GM19240 (cell line): Measurements from ENCODE around the gene ITGAL.
"Not testable (repeated sequence)": the region's sequence is repeated elsewhere in the genome, so short reads cannot be mapped to it uniquely, and the experiment has no call there.

Source experiments
- DNase-seq: peaks from one replicate; pipeline ENCODE4 v3.0.0; 2011; ENCODE audit warnings: low spot score; ENCODE audit not compliant: insufficient read length

ITGAL gene

GRCh38 chr16:30457743-30458560 is 14.6 kb upstream of the ITGAL start:
- DNase-seq: no peak

- no peak for DNase-seq
Observed at GRCh38 chr16:30458561-30459394, 13.8 kb upstream of the ITGAL start.

GRCh38 chr16:30459456-30459855 is 13.1 kb upstream of the ITGAL start:
- DNase-seq: no peak

GRCh38 chr16:30461426-30461825 is 11.1 kb upstream of the ITGAL start:
- DNase-seq: not testable (repeated sequence)

GRCh38 chr16:30464078-30464477 is 8.5 kb upstream of the ITGAL start:
- DNase-seq: no peak

GRCh38 chr16:30470170-30470512 is 2.4 kb upstream of the ITGAL start:
- DNase-seq: no peak

- DNase-seq: no peak
Observed at GRCh38 chr16:30470632-30470995, 1.9 kb upstream of the ITGAL start.

GRCh38 chr16:30473231-30474073 is 910 bp downstream of the ITGAL start:
- DNase-seq: no peak

GRCh38 chr16:30474074-30474452 is 1.5 kb downstream of the ITGAL start:
- DNase-seq: no peak

- DNase-seq: no peak
Observed at GRCh38 chr16:30474684-30475083, 2.1 kb downstream of the ITGAL start.

- no peak for DNase-seq
Observed at GRCh38 chr16:30476991-30477390, 4.4 kb downstream of the ITGAL start.

GRCh38 chr16:30477773-30478172 is 5.2 kb downstream of the ITGAL start:
- not testable (repeated sequence) for DNase-seq

GRCh38 chr16:30478766-30479478 is 6.4 kb downstream of the ITGAL start:
- no peak for DNase-seq

- no peak for DNase-seq
Observed at GRCh38 chr16:30481381-30481780, 8.8 kb downstream of the ITGAL start.

- no peak for DNase-seq
Observed at GRCh38 chr16:30482366-30482765, 9.8 kb downstream of the ITGAL start.

- DNase-seq: no peak
Observed at GRCh38 chr16:30484887-30485286, 12.3 kb downstream of the ITGAL start.

GRCh38 chr16:30485818-30486436 is 13.4 kb downstream of the ITGAL start:
- no peak for DNase-seq

- DNase-seq: no peak
Observed at GRCh38 chr16:30488764-30489605, 16.4 kb downstream of the ITGAL start.

GRCh38 chr16:30490210-30490609 is 17.7 kb downstream of the ITGAL start:
- DNase-seq: no peak

GRCh38 chr16:30491229-30491628 is 18.7 kb downstream of the ITGAL start:
- no peak for DNase-seq
